Measurements from ENCODE around the gene RASSF1.
"Not testable (repeated sequence)": the region's sequence is repeated elsewhere in the genome, so short reads cannot be mapped to it uniquely, and the experiment has no call there.

RASSF1 gene

GRCh38 chr3:50316657-50317242 lies 23.9 kb downstream of the RASSF1 start:
- H3K79me2 ChIP-seq (ENCODE audit: insufficient read depth, low read length) = peaks cover 29% of the 10 kb centered on the region
- TF ChIP-seq EZH2phosphoT487 (IDR thresholded peaks at IDR 0.05; ENCODE audit: borderline replicate concordance) (no peak), CTCF (conservative IDR thresholded peaks at IDR 0.05; ENCODE audit: low read length) (no peak)
- H3K4me2 ChIP-seq (ENCODE audit: low read depth, low read length, poor library complexity, severe bottlenecking) = peak overlapping the region; percentile 30

GRCh38 chr3:50314816-50315215 lies 25.8 kb downstream of the RASSF1 start:
- Histone ChIP-seq H3K9me2 (replicated peaks; ENCODE audit: low read depth, low read length) (no peaks in the 10 kb centered on the region), H3K79me2 (ENCODE audit: insufficient read depth, low read length) (peaks cover 20% of the 10 kb centered on the region), H3K4me2 (ENCODE audit: low read depth, low read length, poor library complexity, severe bottlenecking) (no peak overlapping the region), H3K9ac (ENCODE audit: low read depth, low read length, poor library complexity, severe bottlenecking) (no peak overlapping the region), H3K4me1 (ENCODE audit: insufficient read depth, low read length, poor library complexity, severe bottlenecking) (peaks cover 28% of the 10 kb centered on the region), H2AFZ (ENCODE audit: low read length) (no peak overlapping the region), H3K27me3 (ENCODE audit: insufficient read depth, low read length, poor library complexity, severe bottlenecking) (no peaks in the 10 kb centered on the region), H3K4me3 (ENCODE audit: low read length, poor library complexity, severe bottlenecking) (no peak overlapping the region), H4K20me1 (ENCODE audit: insufficient read depth, low read length, poor library complexity, severe bottlenecking) (peaks cover 7% of the 10 kb centered on the region), H3F3A (ENCODE audit: low read depth) (no peaks in the 10 kb centered on the region), H3K9me3 (ENCODE audit: insufficient read depth, low read depth, low read length) (no peaks in the 10 kb centered on the region), H3K36me3 (ENCODE audit: insufficient read depth, low read length) (no peaks in the 10 kb centered on the region)
- TF ChIP-seq CTCF (conservative IDR thresholded peaks at IDR 0.05; ENCODE audit: low read length) (no peak), EZH2phosphoT487 (IDR thresholded peaks at IDR 0.05; ENCODE audit: borderline replicate concordance) (no peak)

More at GRCh38 chr3:50316657-50317242, 23.9 kb downstream of the RASSF1 start:
- Histone ChIP-seq H2AFZ (ENCODE audit: low read length) (no peak overlapping the region), H3K36me3 (ENCODE audit: insufficient read depth, low read length) (no peaks in the 10 kb centered on the region), H3K4me3 (ENCODE audit: low read length, poor library complexity, severe bottlenecking) (no peak overlapping the region), H3K27me3 (ENCODE audit: insufficient read depth, low read length, poor library complexity, severe bottlenecking) (no peaks in the 10 kb centered on the region), H4K20me1 (ENCODE audit: insufficient read depth, low read length, poor library complexity, severe bottlenecking) (peaks cover 15% of the 10 kb centered on the region), H3F3A (ENCODE audit: low read depth) (no peaks in the 10 kb centered on the region), H3K9me2 (replicated peaks; ENCODE audit: low read depth, low read length) (no peaks in the 10 kb centered on the region), H3K9ac (ENCODE audit: low read depth, low read length, poor library complexity, severe bottlenecking) (peak overlapping the region; percentile 14), H3K9me3 (ENCODE audit: insufficient read depth, low read depth, low read length) (no peaks in the 10 kb centered on the region), H3K4me1 (ENCODE audit: insufficient read depth, low read length, poor library complexity, severe bottlenecking) (peaks cover 37% of the 10 kb centered on the region)

GRCh38 chr3:50314342-50314741 lies 26.3 kb downstream of the RASSF1 start:
- Histone ChIP-seq H3K9me3 (ENCODE audit: insufficient read depth, low read depth, low read length) (no peaks in the 10 kb centered on the region), H4K20me1 (ENCODE audit: insufficient read depth, low read length, poor library complexity, severe bottlenecking) (peaks cover 3% of the 10 kb centered on the region), H3K36me3 (ENCODE audit: insufficient read depth, low read length) (no peaks in the 10 kb centered on the region), H3K4me1 (ENCODE audit: insufficient read depth, low read length, poor library complexity, severe bottlenecking) (peaks cover 27% of the 10 kb centered on the region), H3K79me2 (ENCODE audit: insufficient read depth, low read length) (peaks cover 15% of the 10 kb centered on the region; the same call in 1 of the 2 replicates), H3K4me3 (ENCODE audit: low read length, poor library complexity, severe bottlenecking) (no peak overlapping the region), H3K9me2 (replicated peaks; ENCODE audit: low read depth, low read length) (no peaks in the 10 kb centered on the region), H3K9ac (ENCODE audit: low read depth, low read length, poor library complexity, severe bottlenecking) (no peak overlapping the region), H3K27me3 (ENCODE audit: insufficient read depth, low read length, poor library complexity, severe bottlenecking) (no peaks in the 10 kb centered on the region), H3K4me2 (ENCODE audit: low read depth, low read length, poor library complexity, severe bottlenecking) (no peak overlapping the region), H3F3A (ENCODE audit: low read depth) (no peaks in the 10 kb centered on the region), H2AFZ (ENCODE audit: low read length) (no peak overlapping the region)
- no peak for TF ChIP-seq EZH2phosphoT487 (IDR thresholded peaks at IDR 0.05; ENCODE audit: borderline replicate concordance)
- no peak for TF ChIP-seq CTCF (conservative IDR thresholded peaks at IDR 0.05; ENCODE audit: low read length)

- H3K36me3 ChIP-seq (ENCODE audit: insufficient read depth, low read length); H4K20me1 ChIP-seq (ENCODE audit: insufficient read depth, low read length, poor library complexity, severe bottlenecking); H3K27me3 ChIP-seq (ENCODE audit: insufficient read depth, low read length, poor library complexity, severe bottlenecking); H3K9me3 ChIP-seq (ENCODE audit: insufficient read depth, low read depth, low read length); H3K4me1 ChIP-seq (ENCODE audit: insufficient read depth, low read length, poor library complexity, severe bottlenecking); H2AFZ ChIP-seq (ENCODE audit: low read length); H3K4me3 ChIP-seq (ENCODE audit: low read length, poor library complexity, severe bottlenecking); H3F3A ChIP-seq (ENCODE audit: low read depth); H3K79me2 ChIP-seq (ENCODE audit: insufficient read depth, low read length); H3K4me2 ChIP-seq (ENCODE audit: low read depth, low read length, poor library complexity, severe bottlenecking); H3K9me2 ChIP-seq (replicated peaks; ENCODE audit: low read depth, low read length); H3K9ac ChIP-seq (ENCODE audit: low read depth, low read length, poor library complexity, severe bottlenecking): not testable (repeated sequence)
These were observed 28.6 kb downstream of the RASSF1 start for GRCh38 chr3:50312041-50312440.

Data from Loucy (cell line).